AG09319 (cell line): ENCODE data around the gene BTBD9.

Experiments
- DNase-seq: peaks from one replicate; pipeline ENCODE4 v3.0.0-alpha.2; 2010; ENCODE audit warnings: low read depth; ENCODE audit errors: extremely low read depth
- TF ChIP-seq, protein P1 (sequence below): IDR thresholded peaks from 2 replicates; pipeline ENCODE4 v1.5.1; 2011; ENCODE audit warnings: low read depth, mild to moderate bottlenecking, inconsistent platforms, low read length, moderate library complexity

BTBD9 gene

DNA sequence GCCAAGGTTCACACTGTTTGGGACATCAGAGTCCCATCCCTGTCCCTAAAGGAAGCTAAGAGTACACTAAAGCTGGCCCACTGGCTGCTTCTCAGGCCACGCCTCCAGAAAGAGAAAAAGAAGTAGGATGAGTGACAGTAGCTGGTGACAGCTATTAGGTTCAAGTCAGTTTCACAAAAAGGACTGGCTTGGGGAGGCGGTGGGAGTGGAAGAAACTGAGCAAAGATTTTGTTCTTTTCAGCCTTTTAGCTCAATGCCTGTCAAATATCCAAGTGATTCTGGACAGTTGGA lies 445.5 kb downstream of the BTBD9 start:
- DNase-seq: no peak
- TF ChIP-seq, protein P1, sequence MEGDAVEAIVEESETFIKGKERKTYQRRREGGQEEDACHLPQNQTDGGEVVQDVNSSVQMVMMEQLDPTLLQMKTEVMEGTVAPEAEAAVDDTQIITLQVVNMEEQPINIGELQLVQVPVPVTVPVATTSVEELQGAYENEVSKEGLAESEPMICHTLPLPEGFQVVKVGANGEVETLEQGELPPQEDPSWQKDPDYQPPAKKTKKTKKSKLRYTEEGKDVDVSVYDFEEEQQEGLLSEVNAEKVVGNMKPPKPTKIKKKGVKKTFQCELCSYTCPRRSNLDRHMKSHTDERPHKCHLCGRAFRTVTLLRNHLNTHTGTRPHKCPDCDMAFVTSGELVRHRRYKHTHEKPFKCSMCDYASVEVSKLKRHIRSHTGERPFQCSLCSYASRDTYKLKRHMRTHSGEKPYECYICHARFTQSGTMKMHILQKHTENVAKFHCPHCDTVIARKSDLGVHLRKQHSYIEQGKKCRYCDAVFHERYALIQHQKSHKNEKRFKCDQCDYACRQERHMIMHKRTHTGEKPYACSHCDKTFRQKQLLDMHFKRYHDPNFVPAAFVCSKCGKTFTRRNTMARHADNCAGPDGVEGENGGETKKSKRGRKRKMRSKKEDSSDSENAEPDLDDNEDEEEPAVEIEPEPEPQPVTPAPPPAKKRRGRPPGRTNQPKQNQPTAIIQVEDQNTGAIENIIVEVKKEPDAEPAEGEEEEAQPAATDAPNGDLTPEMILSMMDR: no peak

GRCh38 chr6:38193481-38194281 lies 446.0 kb downstream of the BTBD9 start:
- no peak for DNase-seq
- TF ChIP-seq, protein P1: no peak

DNA sequence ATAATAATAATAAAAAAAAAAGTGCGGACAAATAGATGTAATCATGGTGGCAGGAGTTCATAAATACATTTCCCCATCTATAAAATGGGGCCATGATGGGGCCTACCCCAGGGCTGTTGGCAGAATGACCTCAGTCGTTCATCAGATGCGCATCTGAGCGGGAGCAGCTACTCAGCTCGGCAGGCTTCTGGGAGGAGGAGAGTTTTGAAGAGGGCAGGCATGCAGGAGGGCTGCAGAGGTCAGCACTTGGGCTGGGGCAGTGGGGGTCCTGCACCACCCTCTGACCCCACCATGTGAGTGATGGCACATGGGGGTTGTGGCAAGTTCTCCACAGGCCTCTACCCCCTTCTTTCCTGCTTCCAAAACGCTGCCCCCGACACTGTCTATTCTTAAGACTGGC lies 446.7 kb downstream of the BTBD9 start:
- TF ChIP-seq, protein P1: no peak
- no peak for DNase-seq

DNA sequence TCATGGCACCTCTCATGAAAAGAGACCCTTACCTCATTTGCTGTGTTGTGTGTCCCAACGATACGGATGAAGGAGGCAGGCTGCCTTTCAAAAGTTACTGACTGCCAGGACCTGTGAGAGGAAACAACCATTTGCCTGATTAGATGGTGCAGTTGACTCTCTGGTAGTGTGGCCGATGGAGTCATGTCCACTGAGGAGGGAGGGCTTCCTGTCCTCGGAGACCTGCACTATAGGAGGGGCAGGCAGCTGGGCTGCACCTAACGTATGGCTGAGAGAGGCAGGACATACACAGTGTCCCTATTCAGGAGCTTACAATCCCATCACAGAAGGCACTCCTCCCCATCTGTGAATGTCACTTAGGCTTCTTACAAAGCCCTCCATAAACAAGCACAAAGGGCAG lies 447.2 kb downstream of the BTBD9 start:
- TF ChIP-seq, protein P1: no peak
- no peak for DNase-seq

DNA sequence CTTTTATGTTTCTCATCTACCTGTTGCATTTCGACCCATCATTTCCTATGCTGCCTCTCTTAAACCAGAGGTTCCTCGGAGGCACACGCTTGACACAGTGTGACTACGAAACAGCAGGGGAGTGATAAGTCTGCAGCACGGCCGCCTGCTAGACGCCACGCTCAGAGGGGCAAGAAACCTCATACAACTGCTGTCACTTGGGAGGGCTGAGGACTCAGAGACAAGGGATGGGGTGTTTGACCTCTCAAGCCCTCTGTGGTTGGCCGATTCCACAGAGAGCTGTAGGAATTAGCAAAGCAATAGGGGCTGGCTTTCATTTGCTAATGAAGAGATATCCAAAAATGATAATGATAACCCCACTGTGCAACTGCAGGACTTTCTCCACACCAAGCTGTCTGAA lies 447.7 kb downstream of the BTBD9 start:
- no peak for DNase-seq
- TF ChIP-seq, protein P1: no peak

DNA sequence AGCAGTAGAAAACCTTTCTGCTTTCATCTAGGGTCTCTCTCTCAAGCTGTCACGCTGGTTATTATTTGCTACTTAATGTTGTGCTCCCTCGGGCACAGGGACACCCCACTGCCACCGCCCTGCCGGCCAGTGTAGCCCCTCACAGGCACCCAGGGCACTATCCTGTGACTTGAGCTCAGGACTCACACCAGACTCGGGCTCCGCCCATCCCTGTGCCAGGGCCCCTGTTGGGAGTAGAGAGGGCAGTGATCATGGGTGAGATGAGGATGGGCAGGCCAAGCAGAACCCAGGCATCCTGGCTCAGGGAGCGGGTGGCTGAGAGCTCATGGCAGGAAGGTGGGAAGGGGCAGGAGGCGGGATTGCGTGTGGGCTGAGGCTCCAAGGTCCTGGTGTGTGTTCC lies 448.3 kb downstream of the BTBD9 start:
- TF ChIP-seq, protein P1: no peak
- DNase-seq: no peak

DNA sequence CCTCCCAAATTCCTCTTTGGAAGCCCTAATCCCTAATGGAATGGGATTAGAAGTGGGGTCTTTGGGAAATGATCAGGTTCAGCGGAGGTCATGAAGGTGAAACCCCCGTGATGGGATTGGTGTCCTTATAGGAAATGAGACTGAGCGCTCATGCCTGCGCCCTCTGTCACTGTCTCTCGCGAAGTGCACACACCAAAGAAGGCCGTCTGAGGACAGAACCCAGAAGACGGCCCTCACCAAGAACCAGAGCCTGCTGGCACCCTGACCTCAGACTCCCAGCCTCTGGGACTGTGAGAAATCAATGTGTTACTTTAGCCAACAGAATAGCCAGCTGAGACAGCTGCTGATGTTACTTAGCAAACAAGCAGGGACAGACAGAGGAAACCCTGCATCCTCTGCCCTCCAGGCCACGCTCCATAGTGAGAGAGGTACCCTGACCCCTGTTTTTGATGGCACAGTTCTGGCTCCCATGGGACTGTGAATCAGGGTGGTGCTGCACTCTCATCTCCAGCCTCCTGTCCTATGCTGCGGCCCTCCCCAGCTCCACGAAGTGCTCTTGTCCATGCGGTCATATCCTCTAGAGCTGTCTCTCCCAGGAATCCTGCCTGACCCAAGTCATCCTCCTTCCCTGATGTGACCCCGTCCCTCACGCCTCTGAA lies 450.9 kb downstream of the BTBD9 start:
- no peak for DNase-seq
- TF ChIP-seq, protein P1: no peak
